NCI-H526 treated with DMSO at 0.1 percent for 48 hours (cell line): ENCODE data around the gene ATAD3A.
"Not testable (repeated sequence)": the region's sequence is repeated elsewhere in the genome, so short reads cannot be mapped to it uniquely, and the experiment has no call there.

ENCODE experiments used
- DNase-seq: peaks from one replicate; lab custom pipeline; 2025; lab: John Stamatoyannopoulos, UW

ATAD3A gene

DNA sequence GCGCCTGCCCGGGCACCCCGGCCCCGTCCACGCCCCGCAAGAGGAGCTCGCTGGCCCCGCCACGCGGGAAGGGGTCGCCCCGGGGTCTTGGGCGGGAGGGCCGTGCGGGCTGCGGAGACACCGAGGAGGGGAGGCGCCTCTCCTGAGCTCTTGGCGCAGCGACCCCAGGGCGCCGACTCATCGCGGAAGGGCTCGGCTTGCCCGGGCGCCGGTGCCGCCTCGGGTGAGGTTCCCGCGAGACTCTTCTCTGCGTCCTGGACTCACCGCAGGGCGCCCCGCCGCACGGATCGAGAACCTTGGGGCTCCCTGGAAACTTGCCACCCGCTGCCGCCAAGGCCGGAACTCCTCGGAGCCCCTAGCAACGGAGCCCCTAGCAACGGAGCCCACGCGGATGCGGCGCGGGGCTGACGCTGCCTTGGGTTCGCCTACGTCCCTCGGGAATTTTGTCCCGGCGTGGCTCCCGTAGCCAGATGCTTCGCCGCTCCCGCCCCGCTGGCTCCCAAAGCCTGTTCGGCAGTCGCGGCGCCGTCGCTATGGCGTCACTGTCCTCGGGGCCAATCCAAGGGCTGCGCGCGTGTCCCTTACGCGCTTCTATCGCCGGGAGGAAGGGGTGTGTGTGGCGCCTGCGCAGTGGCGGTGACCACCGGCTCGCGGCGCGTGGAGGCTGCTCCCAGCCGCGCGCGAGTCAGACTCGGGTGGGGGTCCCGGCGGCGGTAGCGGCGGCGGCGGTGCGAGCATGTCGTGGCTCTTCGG, at the start of gene ATAD3A:
ATAD3A (plus strand) TSS at position 630 of the 753 bp plus-strand sequence; CDS start at position 737, 107 bp downstream.
- peak; percentile 90 for DNase-seq

DNA sequence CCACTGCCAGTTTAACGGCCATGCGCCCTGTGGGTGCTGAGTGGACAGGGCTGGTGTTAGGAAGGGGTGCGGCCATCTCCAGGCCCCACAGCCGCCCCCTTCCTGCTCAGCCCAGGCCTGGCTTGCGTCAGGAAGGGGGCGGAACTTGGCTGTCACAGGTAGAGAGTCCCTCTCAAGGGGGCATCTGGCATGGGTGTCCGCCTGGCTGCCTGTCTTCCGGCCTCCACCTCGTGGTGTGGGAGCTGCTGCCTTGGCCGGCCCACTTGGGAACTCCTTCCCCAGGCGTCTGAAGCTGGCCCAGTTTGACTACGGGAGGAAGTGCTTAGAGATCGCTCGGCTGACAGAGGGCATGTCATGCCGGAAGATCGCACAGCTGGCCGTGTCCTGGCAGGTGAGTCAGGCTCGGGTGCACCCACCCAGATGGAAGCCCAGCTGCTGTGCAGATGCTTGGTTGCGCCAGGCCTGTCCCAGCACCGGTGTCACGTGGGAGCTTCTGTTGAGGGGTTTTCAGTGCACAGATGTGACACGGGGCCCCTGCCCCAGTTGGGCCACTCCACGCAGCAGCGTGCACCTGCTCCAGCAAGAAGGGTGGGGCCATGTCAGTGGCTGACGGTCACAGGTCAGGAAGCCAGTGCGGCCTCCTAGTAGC, 49.5 kb upstream of the ATAD3A start:
- no peak for DNase-seq

DNA sequence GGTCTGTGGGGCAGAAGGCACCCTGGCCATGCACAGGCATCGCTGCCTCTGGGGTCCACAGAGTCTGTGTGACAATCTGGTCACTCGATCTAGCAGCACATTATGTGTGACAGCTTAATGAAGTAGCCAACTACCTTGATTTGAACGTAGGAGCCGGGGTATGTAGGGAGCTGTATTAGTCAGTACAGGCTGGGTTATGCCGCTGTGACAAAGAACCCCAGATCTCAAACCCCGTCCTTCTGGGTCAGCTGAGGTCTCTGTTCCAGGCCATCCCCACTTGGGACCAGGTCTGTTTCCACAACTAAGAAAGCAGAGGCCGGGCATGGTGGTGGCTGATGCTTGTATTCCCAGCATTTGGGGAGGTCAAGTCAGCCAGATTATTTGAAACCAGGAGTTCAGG, 48.6 kb upstream of the ATAD3A start:
- DNase-seq: no peak

DNA sequence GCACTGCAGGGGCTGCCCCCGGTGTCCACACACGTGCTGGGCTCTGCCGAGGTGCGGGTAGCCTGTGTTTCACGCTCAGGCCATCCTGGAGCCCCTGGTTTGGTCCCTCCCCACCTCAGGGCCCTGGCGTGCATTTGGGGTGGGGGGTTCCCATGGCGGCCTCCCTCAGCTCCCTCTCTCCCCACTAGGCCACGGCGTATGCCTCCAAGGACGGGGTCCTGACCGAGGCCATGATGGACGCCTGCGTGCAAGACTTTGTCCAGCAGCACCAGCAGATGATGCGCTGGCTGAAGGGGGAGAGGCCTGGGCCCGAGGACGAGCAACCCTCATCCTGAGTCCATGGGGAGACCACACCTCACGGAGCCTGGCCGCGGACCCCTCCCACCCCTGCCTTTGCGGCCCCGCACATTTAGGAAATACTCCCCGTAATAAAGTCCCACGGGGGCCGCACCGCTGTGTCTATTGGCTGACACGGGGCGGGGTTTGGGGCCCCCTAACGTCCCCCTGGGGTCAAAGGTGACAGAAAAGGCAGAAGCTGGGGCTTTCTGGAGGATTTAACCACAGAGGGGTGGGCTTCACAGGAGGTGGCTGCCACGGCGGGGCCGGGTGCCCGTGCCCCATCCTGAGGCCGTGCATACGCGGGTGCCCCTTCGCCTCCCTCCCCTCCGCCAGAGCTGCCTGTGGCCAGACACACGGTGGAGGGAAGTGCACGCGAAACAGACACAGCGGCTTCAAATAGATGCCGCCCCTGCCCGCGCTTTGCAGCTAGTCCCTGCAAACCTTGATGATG, 43.6 kb upstream of the ATAD3A start:
- not testable (repeated sequence) for DNase-seq

DNA sequence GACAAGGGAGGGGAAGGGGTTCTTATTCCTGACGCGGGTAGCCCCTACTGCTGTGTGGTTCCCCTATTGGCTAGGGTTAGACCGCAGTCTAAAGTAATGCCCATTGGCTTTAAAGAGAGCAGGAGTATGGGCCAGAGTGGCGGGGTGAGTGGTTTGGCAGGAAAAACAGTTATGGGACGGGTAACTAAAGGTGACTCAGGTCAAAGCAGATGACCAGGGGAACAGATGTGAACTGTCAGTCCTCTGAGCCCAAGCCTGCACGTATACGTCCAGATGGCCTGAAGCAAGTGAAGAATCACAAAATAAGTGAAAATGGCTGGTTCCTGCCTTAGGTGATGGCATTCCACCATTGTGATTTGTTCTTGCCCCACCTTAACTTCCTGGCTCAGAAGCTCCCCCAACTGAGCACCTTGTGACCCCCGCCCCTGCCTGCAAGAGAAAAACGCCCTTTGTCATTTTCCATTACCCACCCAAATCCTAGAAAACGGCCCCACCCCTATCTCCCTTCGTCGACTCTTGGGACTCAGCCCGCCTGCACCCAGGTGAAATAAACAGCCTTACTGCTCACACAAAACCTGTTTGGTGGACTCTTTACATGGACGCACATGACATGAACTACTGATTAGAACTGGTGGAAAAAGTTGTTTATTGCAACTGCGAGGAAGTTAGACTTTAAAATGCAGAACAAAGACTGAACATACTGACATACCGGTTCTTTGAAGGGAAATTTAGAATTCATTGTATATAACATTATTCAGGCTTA, 41.2 kb upstream of the ATAD3A start:
- DNase-seq: no peak

DNA sequence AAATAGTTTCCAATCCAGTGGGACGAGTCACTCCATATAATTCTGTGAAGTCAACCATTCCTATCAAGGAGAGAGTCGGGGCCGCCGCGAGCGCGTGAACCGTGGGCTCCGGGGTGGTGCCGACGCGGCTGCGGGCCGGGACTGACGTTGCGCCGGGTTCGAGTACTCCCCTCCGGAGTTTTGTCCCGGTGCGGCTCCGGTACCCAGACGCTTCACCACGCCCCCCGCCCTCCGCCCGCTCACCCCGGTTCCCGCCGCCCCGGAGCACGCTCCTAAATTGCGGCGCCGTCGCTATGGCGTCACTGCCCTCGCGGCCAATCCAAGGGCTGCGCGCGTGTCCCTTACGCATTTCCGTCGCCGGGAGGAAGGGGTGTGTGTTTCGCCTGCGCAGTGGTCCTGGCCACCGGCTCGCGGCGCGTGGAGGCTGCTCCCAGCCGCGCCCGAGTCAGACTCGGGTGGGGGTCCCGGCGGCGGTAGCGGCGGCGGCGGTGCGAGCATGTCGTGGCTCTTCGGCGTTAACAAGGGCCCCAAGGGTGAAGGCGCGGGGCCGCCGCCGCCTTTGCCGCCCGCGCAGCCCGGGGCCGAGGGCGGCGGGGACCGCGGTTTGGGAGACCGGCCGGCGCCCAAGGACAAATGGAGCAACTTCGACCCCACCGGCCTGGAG, 40.4 kb upstream of the ATAD3A start, which contains the start of gene ATAD3B:
ATAD3B (plus strand) TSS at position 377 of the 664 bp plus-strand sequence; CDS start at position 497, 120 bp downstream.
- peak; percentile 75 for DNase-seq

DNA sequence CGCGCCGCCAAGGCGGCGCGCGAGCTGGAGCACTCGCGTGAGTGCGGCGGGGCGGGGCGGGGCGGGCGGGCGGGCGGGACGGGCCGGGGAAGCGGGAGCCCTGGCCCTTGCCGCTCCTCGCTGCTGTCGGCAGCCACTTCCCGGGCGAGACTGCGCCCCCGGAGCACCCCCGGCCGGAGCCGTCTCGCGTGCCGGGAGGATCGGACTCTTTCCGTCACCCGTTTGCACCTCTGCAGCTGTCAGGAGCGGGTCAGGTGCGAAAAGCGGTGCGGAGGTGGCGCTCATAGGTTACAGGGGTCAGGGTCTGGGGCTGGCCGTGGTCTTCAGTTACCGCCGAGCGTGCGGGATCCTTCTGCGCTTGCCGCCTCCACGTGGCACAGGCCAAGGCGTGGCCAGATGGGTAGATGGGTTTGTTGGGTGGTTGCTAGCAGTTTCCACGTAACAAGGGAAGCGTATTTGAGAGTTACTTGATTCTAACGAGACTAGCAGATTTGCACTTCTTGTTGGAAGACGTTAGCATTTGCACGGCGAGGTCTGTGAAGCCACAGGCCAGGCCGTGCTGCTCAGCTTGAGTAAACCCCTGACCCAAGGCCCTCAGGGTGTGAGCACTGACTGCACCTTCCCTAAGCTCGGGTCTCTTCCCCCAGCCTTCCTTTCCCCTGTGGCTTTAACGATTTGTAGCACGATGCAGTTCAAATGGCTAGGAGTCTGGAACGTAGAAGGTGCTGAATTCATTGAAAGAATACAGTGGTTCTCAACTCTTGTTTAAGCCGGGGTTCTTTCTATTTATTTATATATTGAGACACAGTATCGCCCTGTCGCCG, 39.7 kb upstream of the ATAD3A start:
- not testable (repeated sequence) for DNase-seq

DNA sequence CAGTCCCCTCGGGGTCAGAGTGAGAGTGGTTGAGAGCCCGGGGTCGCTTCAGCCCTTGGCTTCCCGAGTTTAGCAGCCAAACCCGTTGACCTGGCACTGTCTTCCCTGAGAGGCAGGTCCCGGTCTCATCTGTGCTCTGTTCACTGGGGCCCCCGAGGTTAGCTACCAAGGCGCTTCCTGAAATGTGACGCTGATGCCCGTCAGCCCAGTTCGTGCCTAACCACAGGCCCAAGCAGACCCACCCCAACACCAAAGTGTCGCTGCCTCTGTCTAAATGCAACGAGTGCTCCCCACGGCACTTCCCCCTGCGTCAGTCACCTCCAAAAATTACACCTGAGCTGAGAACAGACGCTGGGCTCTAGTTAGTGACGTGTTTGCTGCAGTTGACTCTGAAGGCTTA, 36.0 kb upstream of the ATAD3A start:
- not testable (repeated sequence) for DNase-seq

DNA sequence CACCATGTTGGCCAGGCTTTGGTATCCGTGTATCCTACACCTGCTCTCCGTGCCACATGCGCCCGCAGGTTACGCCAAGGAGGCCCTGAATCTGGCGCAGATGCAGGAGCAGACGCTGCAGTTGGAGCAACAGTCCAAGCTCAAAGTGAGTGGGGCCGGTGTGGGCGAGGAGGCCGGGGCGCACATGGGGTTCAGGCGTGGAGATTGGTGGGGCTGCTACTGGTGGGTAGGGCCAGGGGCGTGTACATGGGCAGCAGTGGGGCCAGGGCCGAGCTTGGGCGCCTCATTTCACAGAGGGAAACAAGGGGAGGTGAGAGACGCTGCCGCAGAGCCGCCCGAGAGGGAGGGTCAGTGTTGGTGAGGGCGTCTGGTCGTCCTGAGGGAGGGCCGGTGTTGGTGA, 34.8 kb upstream of the ATAD3A start:
- no peak for DNase-seq

DNA sequence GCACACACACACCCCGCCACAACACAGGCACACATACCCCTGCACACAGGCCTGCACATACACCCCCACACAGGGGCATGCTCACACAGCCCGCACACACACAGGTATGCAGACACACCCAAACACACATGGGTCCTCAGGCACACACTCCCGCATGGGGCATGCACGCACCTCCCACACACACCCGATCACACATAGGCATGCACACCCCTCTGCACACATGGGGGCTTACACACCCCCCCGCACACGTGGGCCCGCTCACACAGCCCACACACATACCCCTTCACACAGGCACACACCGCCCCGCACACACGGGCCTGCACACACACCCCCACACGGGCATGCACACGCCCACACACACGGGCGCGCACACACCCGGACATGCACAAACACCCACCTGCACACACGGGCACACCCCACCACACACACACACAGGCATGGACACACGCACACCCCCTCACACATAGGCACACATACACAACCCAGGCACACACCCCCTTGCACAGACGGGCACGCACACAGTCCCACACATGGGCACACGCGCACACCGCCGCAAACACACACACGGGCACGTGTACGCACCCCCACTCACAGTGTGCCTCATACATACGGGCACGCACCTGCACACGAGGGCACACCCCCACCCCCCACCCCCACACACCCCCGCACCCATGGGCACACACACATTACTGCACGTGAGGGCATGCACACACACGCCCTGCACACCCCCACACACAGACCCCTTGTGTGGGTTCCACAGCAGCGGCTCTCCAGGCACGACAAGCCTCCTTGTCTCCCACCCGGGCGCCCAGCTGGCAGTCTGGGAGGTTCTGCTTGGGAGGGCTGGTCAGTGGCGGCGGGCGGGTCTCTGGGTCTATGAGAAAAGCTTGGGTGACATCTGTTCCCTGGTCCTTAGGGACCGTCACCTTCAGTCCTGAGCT, 32.1 kb upstream of the ATAD3A start:
- no peak for DNase-seq

DNA sequence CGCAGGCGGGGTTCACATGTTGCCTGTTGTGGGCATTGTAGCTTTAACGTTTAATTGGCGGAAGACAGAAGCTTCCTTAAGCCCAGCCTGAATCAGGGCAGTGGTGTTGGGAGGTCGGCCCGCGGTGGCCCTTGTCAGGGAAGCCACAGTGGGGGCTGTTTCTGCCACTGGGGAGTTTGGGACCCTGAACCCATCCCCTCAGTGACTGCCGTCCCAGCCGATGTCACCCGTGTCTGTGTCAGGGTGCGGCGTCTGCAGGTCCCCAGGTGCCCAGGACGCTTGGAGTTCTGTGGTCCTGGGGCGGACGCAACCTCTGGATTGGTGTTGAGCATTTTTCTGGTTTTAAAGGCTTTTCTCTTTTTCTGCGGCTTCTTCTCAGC, 31.5 kb upstream of the ATAD3A start:
- not testable (repeated sequence) for DNase-seq

DNA sequence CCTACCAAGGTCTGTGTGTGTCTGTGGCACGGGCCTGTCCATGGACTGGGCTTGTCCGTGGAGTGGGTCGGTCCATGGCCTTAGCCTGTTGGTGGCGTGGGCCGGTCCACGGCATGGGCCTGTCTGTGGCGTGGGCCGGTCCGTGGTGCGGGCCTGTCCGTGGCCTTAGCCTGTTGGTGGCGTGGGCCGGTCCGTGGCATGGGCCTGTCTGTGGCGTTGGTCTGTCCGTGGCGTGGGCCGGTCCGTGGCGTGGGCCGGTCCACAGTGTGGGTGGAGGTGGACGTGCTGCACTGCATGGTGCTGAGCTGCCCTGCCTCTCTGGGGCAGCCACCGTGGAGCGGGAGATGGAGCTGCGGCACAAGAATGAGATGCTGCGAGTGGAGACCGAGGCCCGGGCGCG, 30.2 kb upstream of the ATAD3A start:
- not testable (repeated sequence) for DNase-seq

DNA sequence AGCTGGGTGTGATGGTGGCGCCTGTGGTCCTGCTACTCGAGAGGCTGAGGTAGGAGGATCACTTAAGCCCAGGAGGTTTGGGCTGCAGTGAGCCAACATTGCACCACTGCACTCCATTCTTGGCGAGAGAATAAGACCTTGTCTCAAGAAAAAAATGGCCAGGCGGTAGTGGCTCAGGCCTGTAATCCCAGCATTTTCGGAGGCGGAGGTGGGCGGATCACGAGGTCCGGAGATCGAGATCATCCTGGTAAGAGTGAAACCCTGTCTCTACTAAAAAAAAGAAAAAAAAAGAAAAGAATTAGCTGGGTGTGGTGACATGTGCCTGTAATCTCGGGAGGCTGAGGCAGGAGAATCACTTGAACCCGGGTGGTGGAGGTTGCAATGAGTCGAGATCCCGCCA, 29.1 kb upstream of the ATAD3A start:
- DNase-seq: no peak

DNA sequence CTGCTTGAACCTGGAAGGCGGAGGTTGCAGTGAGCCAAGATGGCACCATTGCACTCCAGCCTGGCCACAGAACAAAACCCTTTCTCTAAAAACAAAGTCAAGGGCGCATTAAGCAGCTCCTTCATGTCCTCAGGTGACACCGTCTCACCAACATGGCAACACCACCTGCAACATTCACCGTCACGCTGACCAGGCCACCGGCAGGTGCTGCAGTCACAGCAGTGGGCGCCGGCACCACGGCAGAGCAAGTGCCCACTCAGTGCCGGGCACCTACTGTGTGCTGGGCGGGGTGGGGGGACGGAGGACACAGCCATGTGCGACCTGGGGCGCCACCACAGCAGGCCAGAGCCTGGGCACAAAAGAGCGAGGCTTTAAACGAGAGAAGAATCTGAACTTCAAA, 28.2 kb upstream of the ATAD3A start:
- no peak for DNase-seq

DNA sequence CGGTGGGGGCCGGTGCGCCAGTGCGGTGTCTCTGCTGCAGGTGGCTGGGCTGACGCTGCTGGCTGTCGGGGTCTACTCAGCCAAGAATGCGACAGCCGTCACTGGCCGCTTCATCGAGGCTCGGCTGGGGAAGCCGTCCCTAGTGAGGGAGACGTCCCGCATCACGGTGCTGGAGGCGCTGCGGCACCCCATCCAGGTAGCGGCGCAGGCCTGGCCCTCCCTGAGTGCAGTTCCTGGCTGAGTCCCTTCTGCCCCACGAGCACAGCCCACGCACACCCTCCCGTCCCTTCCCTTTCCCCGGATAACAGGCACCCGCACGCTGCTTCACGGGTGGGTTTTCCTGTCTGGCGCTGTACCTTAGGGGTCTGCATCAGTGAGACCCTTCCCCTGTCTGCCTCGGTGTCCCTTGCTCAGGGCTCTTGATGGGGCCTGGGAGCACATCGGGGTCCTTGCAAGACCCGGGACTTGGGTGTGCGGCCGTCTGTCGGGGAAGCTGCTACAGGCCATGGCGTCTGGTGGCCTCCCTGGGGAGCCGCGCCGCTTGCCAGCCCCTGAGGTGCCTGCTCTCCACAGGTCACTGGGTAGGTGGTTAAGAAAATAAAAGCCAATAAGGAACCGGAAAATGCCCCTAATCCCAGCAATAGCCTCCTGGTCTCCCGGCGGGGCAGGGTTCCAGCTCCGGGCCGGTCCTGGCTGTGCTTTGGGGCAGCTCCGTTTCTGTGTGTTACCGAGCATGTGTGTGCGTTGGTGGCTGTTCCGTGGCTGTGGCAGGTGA, 26.8 kb upstream of the ATAD3A start:
- DNase-seq: not testable (repeated sequence)

DNA sequence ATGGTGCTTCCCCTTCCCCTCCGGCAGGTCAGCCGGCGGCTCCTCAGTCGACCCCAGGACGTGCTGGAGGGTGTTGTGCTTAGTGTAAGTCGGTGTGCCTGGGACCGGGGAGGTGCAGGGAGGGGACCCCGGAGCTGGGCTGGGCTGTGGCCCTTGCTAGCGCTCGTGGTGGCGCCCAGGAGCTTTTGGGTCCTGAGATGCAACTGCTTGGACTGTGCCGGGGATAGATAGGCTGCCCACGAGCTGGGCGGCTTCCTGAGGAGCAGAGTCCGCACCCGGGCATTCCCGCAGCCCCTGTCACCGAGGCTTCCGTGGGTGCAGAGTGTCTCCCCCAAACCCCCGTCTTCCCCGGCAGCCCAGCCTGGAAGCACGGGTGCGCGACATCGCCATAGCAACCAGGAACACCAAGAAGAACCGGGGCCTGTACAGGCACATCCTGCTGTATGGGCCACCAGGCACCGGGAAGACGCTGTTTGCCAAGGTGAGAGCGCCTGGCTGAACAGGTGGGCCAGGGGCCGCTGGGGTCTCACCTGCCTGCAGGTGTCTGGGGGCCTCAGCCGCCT, 26.1 kb upstream of the ATAD3A start:
- DNase-seq: not testable (repeated sequence)

DNA sequence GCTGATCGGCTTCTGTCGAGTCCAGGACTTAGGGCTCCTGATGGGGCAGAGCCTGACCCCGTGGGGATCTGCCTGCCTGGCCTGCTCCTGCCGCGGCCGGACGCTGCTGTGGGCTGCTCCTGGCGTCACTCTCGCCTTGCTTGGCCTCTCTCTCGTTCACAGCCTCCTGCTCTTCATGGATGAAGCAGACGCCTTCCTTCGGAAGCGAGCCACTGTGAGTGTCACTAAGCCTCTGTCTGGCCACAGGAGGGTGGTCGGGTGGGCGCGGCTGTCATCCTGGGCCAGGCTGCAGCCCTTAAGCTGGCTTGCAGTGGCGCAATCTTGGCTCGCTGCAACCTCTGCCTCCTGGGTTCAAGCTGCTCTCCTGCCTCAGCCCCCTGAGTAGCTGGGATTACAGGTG, 24.3 kb upstream of the ATAD3A start:
- DNase-seq: no peak

DNA sequence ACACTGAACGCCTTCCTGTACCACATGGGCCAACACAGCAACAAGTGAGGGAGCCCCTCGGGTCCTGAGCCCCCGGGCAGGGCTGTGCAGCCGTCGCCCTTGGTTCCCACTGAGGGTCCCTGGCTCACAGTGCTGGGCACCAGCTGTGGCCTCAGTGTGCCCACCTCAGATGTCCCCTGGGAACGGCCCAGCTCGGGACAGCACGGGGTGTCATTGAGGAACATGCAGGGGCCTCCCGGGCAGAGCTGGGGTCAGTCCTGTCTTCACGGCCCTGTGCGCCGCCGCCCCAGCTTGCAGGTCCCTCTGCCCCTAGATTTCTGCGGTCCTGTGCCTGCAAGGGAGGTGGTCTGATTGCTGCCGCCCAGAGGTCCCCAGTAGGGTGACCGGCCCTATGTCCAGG, 22.7 kb upstream of the ATAD3A start:
- DNase-seq: no peak
